HS-27A (cell line): ENCODE results near the gene CBX8.

Experiments used
- DNase-seq: peaks from one replicate; pipeline ENCODE4 v3.0.0-alpha.2; 2012; ENCODE audit warnings: low read depth, missing footprints

The CBX8 gene

GRCh38 chr17:79792984-79793923 lies 3.6 kb downstream of the CBX8 start:
- DNase-seq: no peak

- no peak for DNase-seq
Measured at GRCh38 chr17:79792341-79792871, 4.5 kb downstream of the CBX8 start.

GRCh38 chr17:79791735-79792161 lies 5.1 kb downstream of the CBX8 start:
- no peak for DNase-seq

GRCh38 chr17:79790805-79791734 lies 5.8 kb downstream of the CBX8 start:
- DNase-seq: no peak

- no peak for DNase-seq
Measured at GRCh38 chr17:79789943-79790804, 6.7 kb downstream of the CBX8 start.

GRCh38 chr17:79788989-79789942 lies 7.6 kb downstream of the CBX8 start:
- DNase-seq: no peak

- DNase-seq: no peak
Measured at GRCh38 chr17:79788455-79788854, 8.4 kb downstream of the CBX8 start.

GRCh38 chr17:79786930-79787643 lies 9.8 kb downstream of the CBX8 start:
- no peak for DNase-seq

GRCh38 chr17:79785900-79786810 lies 10.7 kb downstream of the CBX8 start:
- DNase-seq: no peak

GRCh38 chr17:79785017-79785899 lies 11.6 kb downstream of the CBX8 start:
- DNase-seq: no peak

- no peak for DNase-seq
Measured at GRCh38 chr17:79784353-79785016, 12.4 kb downstream of the CBX8 start.

GRCh38 chr17:79783891-79784290 lies 13.0 kb downstream of the CBX8 start:
- DNase-seq: no peak

GRCh38 chr17:79781736-79782575 lies 14.9 kb downstream of the CBX8 start:
- DNase-seq: no peak

GRCh38 chr17:79781012-79781650 lies 15.7 kb downstream of the CBX8 start:
- no peak for DNase-seq

- no peak for DNase-seq
Measured at GRCh38 chr17:79779661-79780365, 17.1 kb downstream of the CBX8 start.
